Activated CD8-positive, alpha-beta memory T cell treated with anti-CD3 and anti-CD28 coated beads, Interleukin-2, amount 50 U/mL, for 1 hour (primary cell): ENCODE data around the gene MARCHF9.
"Not testable (repeated sequence)": the region's sequence is repeated elsewhere in the genome, so short reads cannot be mapped to it uniquely, and the experiment has no call there.

Source experiments
- DNase-seq: peaks from one replicate; pipeline ENCODE4 v3.0.0-alpha.2; 2020; ENCODE audit errors: extremely low read depth

The MARCHF9 gene

GRCh38 chr12:57769594-57769993, 14.7 kb downstream of the MARCHF9 start:
- no peak for DNase-seq

GRCh38 chr12:57770734-57771133, 15.8 kb downstream of the MARCHF9 start:
- no peak for DNase-seq

- peak; percentile 68 for DNase-seq
Observed at GRCh38 chr12:57771236-57771872, 16.5 kb downstream of the MARCHF9 start.

GRCh38 chr12:57771873-57772428, 17.0 kb downstream of the MARCHF9 start, which contains the start of gene METTL1:
Gene METTL1 (minus strand): TSS chr12:57772105. CDS start chr12:57772083, 22 bp downstream.
- peak; percentile 67 for DNase-seq

GRCh38 chr12:57772429-57773322, 17.8 kb downstream of the MARCHF9 start, which contains the start of gene EEF1AKMT3:
Gene EEF1AKMT3 (plus strand): TSS chr12:57772614. CDS start chr12:57772725, 111 bp downstream.
- DNase-seq = no peak

- DNase-seq = not testable (repeated sequence)
Observed at GRCh38 chr12:57774634-57775033, 19.7 kb downstream of the MARCHF9 start.

- no peak for DNase-seq
Observed at GRCh38 chr12:57775044-57775443, 20.1 kb downstream of the MARCHF9 start.

GRCh38 chr12:57775563-57776246, 20.8 kb downstream of the MARCHF9 start:
- DNase-seq = no peak

- DNase-seq = no peak
Observed at GRCh38 chr12:57776247-57776587, 21.3 kb downstream of the MARCHF9 start.

GRCh38 chr12:57777367-57777766, 22.5 kb downstream of the MARCHF9 start:
- no peak for DNase-seq

- DNase-seq = no peak
Observed at GRCh38 chr12:57777911-57778310, 23.0 kb downstream of the MARCHF9 start.

GRCh38 chr12:57779736-57780135, 24.8 kb downstream of the MARCHF9 start:
- no peak for DNase-seq

- DNase-seq = no peak
Observed at GRCh38 chr12:57780284-57780897, 25.5 kb downstream of the MARCHF9 start.

- DNase-seq = no peak
Observed at GRCh38 chr12:57781244-57781643, 26.3 kb downstream of the MARCHF9 start.

GRCh38 chr12:57781801-57782200, 26.9 kb downstream of the MARCHF9 start:
- DNase-seq = no peak

GRCh38 chr12:57782243-57782607, 27.3 kb downstream of the MARCHF9 start:
- DNase-seq = no peak

GRCh38 chr12:57782608-57783465, 27.9 kb downstream of the MARCHF9 start, which contains the start of gene TSFM:
Gene TSFM (plus strand): TSS chr12:57782787. CDS start chr12:57782802, 15 bp downstream.
- peak; percentile 96 for DNase-seq

- no peak for DNase-seq
Observed at GRCh38 chr12:57783466-57783801, 28.5 kb downstream of the MARCHF9 start.

GRCh38 chr12:57783861-57784260, 29.0 kb downstream of the MARCHF9 start:
- DNase-seq = no peak

GRCh38 chr12:57793920-57794319, 39.0 kb downstream of the MARCHF9 start:
- no peak for DNase-seq

- no peak for DNase-seq
Observed at GRCh38 chr12:57795354-57795753, 40.5 kb downstream of the MARCHF9 start.
